Subcutaneous abdominal adipose tissue (tissue), 5 donors: ENCODE measurements around the gene CBR3.
"Not testable (repeated sequence)": the region's sequence is repeated elsewhere in the genome, so short reads cannot be mapped to it uniquely, and the experiment has no call there.

Experiments used
- H3K27ac ChIP-seq: one replicate; pipeline ENCODE4 v1.7.0; 2013; ENCODE audit warnings: low read depth, mild to moderate bottlenecking, inconsistent platforms, low read length, moderate library complexity
- H3K27me3 ChIP-seq, 5 donors: one replicate each; pipeline ENCODE4 v1.7.0; 2013; ENCODE audit warnings: low read length in 5 of 5, inconsistent platforms in 1 of 5; ENCODE audit not compliant: control insufficient read depth in 5 of 5, insufficient read depth in 4 of 5
- H3K36me3 ChIP-seq, 5 donors: one replicate each; pipeline ENCODE4 v1.7.0; 2013; ENCODE audit warnings: low read length in 5 of 5; ENCODE audit not compliant: control insufficient read depth in 5 of 5, insufficient read depth in 5 of 5
- H3K4me1 ChIP-seq, 5 donors: one replicate each; pipeline ENCODE4 v1.7.0; 2013; ENCODE audit warnings: low read length in 5 of 5, mild to moderate bottlenecking in 3 of 5, moderate library complexity in 1 of 5; ENCODE audit not compliant: control insufficient read depth in 5 of 5, insufficient read depth in 5 of 5
- H3K4me3 ChIP-seq, 5 donors: one replicate each; pipeline ENCODE4 v1.7.0; 2013; ENCODE audit warnings: low read length in 5 of 5, low read depth in 1 of 5
- H3K9ac ChIP-seq, 5 donors: one replicate each; pipeline ENCODE4 v1.7.0; 2013; ENCODE audit warnings: low read length in 5 of 5, mild to moderate bottlenecking in 4 of 5, moderate library complexity in 3 of 5
- H3K9me3 ChIP-seq, 5 donors: one replicate each; pipeline ENCODE4 v1.7.0; 2013; ENCODE audit warnings: low read length in 5 of 5; ENCODE audit not compliant: control insufficient read depth in 5 of 5
- donor health status: healthy.
- donor health status: healthy.
- donor health status: healthy.
- donor health status: healthy.
- donor health status: healthy.

Gene CBR3

GRCh38 chr21:36099695-36100211 lies 35.1 kb upstream of the CBR3 start:
- H3K27me3 ChIP-seq = peaks cover 0 to 18% (median 7%) of the 10 kb centered on the region in 5 donors
- H3K4me1 ChIP-seq, H3K36me3 ChIP-seq, H3K9me3 ChIP-seq, H3K9ac ChIP-seq, H3K4me3 ChIP-seq, H3K27ac ChIP-seq: not testable (repeated sequence)

GRCh38 chr21:36100971-36101641 lies 33.8 kb upstream of the CBR3 start:
- Histone ChIP-seq H3K9me3 (no peaks in the 10 kb centered on the region), H3K27me3 (peaks cover 0 to 24% (median 13%) of the 10 kb centered on the region in 5 donors), H3K36me3 (no peaks in the 10 kb centered on the region), H3K4me3 (no peak overlapping the region), H3K27ac (no peak overlapping the region), H3K4me1 (peaks cover 0 to 10% (median 8%) of the 10 kb centered on the region in 5 donors), H3K9ac (no peak overlapping the region)

DNA sequence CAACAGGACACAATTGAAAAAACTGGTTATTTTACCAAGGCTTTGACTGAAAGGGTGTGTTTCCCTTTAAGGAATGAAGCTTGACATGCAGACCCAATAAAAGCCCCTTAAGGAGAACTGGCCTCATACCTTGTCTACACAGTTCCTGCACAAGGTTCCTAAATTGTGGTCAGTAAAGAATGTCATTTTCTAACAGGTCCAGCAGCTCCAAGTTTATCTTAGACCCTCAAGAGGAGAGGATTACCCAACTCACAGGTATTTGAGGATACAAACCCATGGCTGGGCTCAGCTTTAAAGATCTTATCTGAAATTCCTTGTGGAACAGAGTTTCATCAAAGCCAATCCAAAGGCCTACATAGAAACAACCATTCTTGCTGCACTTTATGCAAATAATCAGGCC lies 31.4 kb upstream of the CBR3 start:
- peaks cover 0 to 28% (median 13%) of the 10 kb centered on the region in 5 donors for H3K27me3 ChIP-seq
- no peak overlapping the region for H3K4me3 ChIP-seq
- H3K27ac ChIP-seq = no peak overlapping the region
- H3K9me3 ChIP-seq = no peaks in the 10 kb centered on the region
- H3K9ac ChIP-seq = no peak overlapping the region
- H3K36me3 ChIP-seq = no peaks in the 10 kb centered on the region
- peaks cover 0 to 10% (median 8%) of the 10 kb centered on the region in 5 donors for H3K4me1 ChIP-seq

GRCh38 chr21:36104317-36105300 lies 30.3 kb upstream of the CBR3 start:
- Histone ChIP-seq H3K27ac (no peak overlapping the region), H3K27me3 (peaks cover 0 to 28% (median 11%) of the 10 kb centered on the region in 5 donors), H3K36me3 (no peaks in the 10 kb centered on the region), H3K9ac (no peak overlapping the region), H3K4me3 (peak overlapping the region in 3 of 5 donors; percentile 17 to 34 (median 25)), H3K9me3 (no peaks in the 10 kb centered on the region), H3K4me1 (peaks cover 0 to 10% (median 8%) of the 10 kb centered on the region in 5 donors)

DNA sequence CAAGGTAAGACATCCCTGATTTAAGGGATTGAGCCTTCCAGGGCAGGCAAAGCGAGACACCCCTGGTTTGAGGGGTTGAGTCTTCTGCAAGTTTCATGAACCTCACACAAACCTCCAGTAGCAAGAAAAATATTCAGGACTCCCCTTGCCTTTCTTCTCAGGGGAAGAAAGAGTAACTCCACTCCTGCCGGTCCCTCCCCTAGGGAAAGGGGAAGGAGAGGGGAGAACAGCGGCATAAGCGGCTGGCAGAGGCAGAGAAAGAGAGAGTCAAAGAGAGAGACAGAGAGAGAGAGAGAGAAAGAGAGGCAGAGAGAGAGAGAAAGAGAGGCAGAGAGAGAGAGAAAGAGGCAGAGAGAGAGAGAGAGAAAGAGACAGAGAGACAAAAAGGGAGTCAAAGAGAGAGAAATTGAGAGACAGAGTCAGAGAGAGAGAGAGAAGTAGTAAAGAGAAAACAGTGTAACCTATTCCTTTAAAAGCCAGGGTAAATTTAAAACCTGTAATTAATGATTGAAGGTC lies 29.5 kb upstream of the CBR3 start:
- Histone ChIP-seq H3K27me3 (peaks cover 0 to 25% (median 9%) of the 10 kb centered on the region in 5 donors), H3K9me3 (no peaks in the 10 kb centered on the region), H3K27ac (no peak overlapping the region), H3K4me3 (no peak overlapping the region), H3K36me3 (no peaks in the 10 kb centered on the region), H3K4me1 (peaks cover 0 to 10% (median 8%) of the 10 kb centered on the region in 5 donors), H3K9ac (no peak overlapping the region)

- peaks cover 0 to 9% (median 5%) of the 10 kb centered on the region in 5 donors for H3K27me3 ChIP-seq
- no peak overlapping the region for H3K9ac ChIP-seq
- peaks cover 0 to 19% (median 13%) of the 10 kb centered on the region in 5 donors for H3K4me1 ChIP-seq
- H3K36me3 ChIP-seq = no peaks in the 10 kb centered on the region
- H3K27ac ChIP-seq = no peak overlapping the region
- H3K9me3 ChIP-seq = no peaks in the 10 kb centered on the region
- no peak overlapping the region for H3K4me3 ChIP-seq
Measured at GRCh38 chr21:36109868-36110267, 25.0 kb upstream of the CBR3 start.

- H3K4me3 ChIP-seq = no peak overlapping the region
- no peak overlapping the region for H3K9ac ChIP-seq
- peaks cover 0 to 4% (median 0%) of the 10 kb centered on the region in 5 donors for H3K27me3 ChIP-seq
- no peak overlapping the region for H3K27ac ChIP-seq
- H3K4me1 ChIP-seq = peaks cover 0 to 16% (median 11%) of the 10 kb centered on the region in 5 donors
- H3K36me3 ChIP-seq = no peaks in the 10 kb centered on the region
- H3K9me3 ChIP-seq = no peaks in the 10 kb centered on the region
Measured at GRCh38 chr21:36111238-36111637, 23.6 kb upstream of the CBR3 start.

DNA sequence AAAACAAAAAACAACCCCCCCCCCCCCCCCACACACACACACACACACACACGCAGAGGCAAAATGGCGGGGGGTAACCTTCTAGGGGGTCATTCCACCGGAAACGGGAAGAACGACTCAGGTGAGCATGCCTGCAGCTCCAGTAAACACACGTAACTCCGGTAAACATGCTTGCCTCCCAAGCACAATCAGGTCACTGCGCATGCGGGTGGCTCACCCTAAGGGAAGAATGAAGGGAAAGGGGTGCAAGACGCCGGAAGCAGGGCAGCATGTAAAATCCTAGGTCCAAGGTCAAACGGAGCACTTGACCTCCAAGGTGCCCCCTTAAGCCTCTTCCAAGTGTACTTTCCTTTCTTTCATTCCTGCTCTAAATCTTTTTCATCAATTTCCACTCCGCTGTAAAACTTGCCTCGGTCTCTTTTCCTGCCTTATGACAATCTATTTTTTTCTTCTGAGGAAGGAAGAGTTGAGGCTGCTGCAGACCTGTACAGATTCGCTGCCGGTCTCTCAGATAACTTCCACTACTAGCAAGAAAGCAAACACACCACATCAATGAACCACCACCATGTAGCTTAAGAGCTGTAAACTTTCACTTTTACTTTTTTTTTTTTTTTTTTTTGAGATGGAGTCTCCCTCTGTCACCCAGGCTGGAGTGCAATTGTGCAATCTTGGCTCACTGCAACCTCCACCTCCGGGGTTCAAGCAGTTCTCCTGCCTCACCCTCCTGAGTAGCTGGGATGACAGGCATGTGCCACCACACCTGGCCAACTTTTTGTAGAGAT lies 21.0 kb upstream of the CBR3 start:
- H3K4me1 ChIP-seq = peaks cover 0 to 16% (median 11%) of the 10 kb centered on the region in 5 donors
- H3K9ac ChIP-seq = no peak overlapping the region
- H3K9me3 ChIP-seq = no peaks in the 10 kb centered on the region
- no peak overlapping the region for H3K27ac ChIP-seq
- peak overlapping the region in 1 of 5 donors; percentile 78 for H3K4me3 ChIP-seq
- H3K27me3 ChIP-seq = no peaks in the 10 kb centered on the region
- H3K36me3 ChIP-seq = no peaks in the 10 kb centered on the region

DNA sequence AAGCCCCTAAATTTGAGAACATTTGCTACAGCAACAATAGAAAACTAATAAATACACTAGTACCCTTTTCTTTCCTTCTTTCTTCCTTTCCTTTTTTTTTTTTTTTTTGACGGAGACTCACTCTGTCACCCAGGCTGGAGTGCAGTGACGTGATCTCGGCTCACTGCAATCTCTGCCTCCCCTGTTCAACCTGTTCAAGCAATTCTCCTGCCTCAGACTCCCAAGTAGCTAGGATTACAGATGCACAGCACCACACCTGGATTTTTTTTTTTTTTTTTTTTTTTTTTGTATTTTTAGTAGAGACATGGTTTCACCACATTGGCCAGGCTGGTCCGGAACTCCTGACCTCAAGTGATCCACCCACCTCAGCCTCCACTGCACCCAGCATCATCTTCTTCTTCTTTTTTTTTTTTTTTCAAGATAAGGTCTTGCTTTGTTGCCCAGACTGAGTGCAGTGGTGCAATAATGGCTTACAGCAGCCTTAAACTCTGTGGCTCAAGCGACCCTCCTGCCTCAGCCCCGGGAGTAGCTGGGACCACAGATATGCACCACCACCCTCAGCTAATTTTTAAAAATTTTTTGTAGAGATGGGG lies 19.6 kb upstream of the CBR3 start:
- H3K36me3 ChIP-seq = no peaks in the 10 kb centered on the region
- no peak overlapping the region for H3K27ac ChIP-seq
- H3K27me3 ChIP-seq = no peaks in the 10 kb centered on the region
- no peak overlapping the region for H3K4me3 ChIP-seq
- H3K9me3 ChIP-seq = no peaks in the 10 kb centered on the region
- peaks cover under 1 to 20% (median 13%) of the 10 kb centered on the region in 5 donors for H3K4me1 ChIP-seq
- no peak overlapping the region for H3K9ac ChIP-seq
